ENCODE measurements around the gene LRP1.
A peak's percentile ranks its signal among the peaks of the same experiment; 100 is the strongest.

LRP1 gene

GRCh38 chr12:57135527-57136326 is 7.4 kb downstream of the LRP1 start:
- peak; percentile 22 for DNase-seq (ENCODE audit: low spot score)

GRCh38 chr12:57138526-57139272 is 10.4 kb downstream of the LRP1 start:
- peak; percentile 71 for DNase-seq (ENCODE audit: low spot score)

DNA sequence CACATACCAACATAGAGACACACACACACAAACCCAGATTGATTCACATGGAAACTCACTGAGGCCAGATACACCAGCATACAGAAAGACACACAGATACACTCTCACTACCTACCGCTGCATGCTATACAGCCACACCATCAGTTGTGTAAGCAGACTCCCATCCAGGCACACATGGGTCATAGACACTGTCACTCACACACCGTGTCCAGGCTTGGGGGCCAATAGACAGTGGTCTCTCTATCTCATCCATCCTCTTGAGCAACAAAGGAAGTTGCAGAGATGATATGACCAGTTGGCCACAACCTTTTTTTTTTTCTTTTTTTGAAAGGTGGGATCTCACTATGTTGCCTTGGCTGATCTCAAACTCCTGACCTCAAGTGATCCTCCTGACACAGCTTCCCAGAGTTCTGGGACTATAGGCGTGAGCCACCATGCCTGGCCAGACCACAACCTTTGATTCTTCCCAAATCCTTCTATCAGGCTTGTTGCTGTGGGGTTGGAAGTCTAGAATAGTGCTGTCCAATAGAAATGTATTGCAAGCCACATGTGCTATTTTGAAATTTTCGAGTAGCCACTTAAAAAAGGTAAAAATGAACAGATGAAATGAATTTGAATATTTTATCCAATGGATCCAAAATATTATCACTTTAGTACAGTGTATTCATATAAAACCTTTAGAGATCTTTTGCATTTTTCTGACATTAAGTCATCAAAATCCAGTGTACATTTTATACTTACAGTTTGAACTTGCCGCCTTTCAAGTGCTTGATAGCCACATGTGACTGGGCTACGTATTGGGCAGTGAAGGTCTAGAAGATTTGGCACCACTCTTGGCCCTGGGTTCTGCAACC is 11.7 kb downstream of the LRP1 start:
- DNase-seq (ENCODE audit: low spot score) = no peak

DNA sequence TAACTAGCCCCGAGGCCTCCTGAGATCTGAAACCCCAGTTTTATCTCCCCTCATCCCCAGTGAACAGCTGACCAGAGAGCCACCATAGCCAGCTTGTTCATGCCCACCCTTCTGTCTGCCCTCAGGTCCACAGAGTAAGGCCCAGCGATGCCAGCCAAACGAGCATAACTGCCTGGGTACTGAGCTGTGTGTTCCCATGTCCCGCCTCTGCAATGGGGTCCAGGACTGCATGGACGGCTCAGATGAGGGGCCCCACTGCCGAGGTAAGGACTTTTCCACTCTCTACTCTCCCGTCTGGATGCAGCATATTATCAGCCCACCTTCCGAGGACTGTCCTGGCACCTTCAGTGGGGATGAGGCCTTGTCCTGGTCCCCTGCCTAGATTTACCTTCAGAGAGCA is 13.0 kb downstream of the LRP1 start:
- DNase-seq (ENCODE audit: low spot score) = no peak

DNA sequence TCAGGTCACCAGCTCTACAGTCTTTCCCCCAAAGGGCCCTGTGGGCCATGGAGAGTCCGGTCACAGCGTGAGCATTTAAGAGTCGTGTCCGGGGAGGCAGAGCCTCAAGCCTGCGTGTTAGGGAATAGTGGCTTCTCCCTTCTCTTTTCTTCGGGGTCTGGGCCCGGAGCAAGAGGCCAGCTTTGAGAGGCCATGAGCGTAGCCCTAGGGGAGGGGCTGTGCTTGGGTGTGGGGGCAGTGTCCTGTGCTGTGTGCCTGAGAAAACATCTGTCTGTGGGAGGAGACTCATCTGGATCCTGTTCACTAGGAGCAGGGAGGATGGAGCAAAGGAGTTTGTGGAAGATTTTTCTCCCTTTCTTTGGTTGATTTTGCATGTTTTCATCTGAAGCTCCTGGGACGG is 13.8 kb downstream of the LRP1 start:
- no peak for DNase-seq (ENCODE audit: low spot score)

GRCh38 chr12:57142727-57143126 is 14.4 kb downstream of the LRP1 start:
- no peak for DNase-seq (ENCODE audit: low spot score)

DNA sequence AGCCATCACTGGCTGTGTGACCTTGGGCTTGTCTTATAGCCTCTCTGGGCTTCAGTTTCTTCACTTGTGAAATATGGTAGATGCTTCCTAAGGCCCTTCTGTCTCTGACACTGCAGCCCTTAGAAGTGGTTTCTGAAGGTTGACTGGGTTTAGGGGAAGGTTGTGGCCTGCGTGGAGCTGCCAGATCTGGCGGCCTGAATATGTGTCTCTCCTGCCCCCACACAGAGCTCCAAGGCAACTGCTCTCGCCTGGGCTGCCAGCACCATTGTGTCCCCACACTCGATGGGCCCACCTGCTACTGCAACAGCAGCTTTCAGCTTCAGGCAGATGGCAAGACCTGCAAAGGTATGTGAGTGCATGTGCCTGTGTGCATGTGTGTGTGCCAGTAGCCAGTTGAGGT is 15.2 kb downstream of the LRP1 start:
- no peak for DNase-seq (ENCODE audit: low spot score)

DNA sequence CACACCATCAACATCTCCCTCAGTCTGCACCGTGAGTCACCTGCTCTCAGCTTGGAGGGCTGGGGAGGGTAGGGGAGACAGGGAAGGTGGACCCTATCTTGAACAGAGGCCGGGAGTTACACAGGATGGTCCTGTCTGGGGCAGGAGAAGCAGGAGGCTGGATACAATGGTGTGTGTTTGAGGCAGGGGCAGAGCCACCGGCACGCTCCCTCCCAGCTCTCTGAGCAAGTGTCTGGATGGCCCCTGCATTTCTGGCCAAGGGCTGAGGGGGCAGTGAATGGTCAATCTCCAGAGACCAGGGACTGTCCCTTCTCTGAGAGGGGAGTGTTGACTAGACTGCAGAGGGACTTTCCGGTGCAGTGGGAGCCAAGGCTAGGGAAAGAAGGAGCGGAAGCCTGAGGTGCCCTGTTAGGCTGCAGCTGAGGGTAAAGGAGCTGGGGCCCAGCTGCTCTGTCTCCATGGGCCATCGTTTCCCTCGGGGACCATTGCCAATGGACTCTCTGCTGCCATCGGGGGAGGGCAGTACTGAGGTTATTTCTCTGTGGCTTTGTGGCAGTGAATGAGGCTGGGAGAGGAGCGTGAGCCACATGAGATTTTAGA is 17.3 kb downstream of the LRP1 start:
- no peak for DNase-seq (ENCODE audit: low spot score)

DNA sequence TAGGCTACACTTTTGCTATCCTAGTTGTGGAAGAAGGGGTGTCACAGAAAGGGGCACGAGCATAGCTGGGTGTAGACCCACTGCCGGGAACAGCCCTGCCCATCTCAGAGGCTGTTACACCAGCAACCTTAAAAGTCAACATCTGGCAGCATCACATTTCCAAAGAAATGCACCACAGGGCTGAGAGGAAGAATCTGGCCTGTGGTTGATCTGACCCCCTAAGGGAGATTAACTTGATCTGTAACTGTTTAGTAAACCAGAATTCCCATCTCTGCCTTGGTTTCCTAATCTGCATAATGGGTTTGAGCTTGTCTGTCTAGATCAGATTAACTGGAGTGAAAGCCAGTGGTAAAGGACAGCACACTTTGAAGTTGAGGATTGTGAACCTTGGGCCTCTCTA is 17.8 kb downstream of the LRP1 start:
- DNase-seq (ENCODE audit: low spot score) = no peak

- DNase-seq (ENCODE audit: low spot score) = peak; percentile 58
These were observed 19.0 kb downstream of the LRP1 start, which contains the start of gene LRP1-AS for GRCh38 chr12:57146961-57147944. TSS of gene LRP1-AS (minus strand) at chr12:57147619.

DNA sequence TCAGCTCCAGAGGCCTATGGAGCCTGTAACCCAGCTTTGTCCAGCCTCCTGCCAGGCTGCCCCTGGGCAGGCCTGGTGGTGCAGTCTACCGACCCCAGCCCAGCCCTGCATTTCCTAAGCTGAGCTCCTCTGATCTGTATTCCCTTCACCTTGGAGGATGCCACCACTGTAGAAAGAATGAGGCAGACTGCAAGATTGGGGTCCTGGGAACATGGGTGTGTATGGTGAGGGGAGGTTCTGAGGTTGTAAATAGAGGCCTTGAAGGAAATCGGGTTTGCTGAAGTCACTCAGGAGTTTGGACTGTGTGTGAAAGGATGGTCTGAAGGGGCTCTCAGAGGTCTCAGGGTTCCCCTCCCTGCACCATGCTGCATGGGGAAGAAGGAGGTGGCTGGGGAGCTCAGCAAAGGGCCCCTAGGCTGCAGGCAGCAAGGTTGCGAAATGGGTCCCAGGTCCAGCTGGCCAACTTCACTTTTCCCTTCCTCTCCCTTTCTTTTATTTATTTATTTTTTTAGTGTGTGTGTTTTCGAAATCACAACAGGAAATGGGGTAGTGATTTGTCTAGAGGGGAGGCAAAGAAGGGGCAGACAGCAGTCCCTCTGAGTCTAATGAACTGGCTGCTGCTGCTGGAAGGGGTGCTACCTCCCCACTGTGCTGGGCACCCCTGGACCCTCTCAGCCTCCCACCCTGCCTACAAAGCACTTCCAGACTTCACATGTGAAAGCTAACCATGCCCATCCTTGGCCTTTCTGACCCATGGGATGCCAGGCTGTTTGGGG is 20.4 kb downstream of the LRP1 start:
- DNase-seq (ENCODE audit: low spot score) = peak; percentile 53

DNA sequence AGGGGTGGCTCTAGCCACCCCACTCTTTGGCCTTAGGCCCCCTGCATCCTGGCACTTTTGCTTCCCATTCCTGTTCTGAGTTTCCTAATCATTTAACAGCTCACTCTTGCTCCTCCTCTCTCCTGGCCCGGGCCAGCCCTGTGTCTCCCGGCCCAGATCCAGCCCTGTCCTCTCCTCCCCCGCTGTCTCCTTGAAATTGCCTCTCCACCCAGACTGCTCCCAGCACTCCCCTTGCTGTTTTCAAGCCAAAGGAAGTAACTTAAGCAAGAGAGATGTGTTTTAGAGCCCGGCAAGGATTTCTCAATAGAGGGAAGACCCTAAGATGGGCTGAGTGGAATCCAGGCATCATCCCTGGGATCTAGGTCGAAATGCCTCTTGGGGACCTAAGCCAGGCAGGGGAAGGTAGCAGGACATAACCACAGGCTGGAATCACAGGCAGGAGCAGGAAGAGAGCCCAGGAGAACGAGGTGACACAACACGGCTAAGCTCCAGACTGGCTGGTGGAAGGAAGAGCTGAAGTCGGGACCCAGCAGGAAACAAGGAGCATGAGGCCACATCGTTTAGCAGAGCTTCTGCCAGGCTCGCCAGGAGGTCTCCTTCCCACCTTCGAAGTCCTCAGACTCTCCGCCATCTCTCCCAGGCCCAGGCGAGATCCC is 21.1 kb downstream of the LRP1 start:
- DNase-seq (ENCODE audit: low spot score) = peak; percentile 76

DNA sequence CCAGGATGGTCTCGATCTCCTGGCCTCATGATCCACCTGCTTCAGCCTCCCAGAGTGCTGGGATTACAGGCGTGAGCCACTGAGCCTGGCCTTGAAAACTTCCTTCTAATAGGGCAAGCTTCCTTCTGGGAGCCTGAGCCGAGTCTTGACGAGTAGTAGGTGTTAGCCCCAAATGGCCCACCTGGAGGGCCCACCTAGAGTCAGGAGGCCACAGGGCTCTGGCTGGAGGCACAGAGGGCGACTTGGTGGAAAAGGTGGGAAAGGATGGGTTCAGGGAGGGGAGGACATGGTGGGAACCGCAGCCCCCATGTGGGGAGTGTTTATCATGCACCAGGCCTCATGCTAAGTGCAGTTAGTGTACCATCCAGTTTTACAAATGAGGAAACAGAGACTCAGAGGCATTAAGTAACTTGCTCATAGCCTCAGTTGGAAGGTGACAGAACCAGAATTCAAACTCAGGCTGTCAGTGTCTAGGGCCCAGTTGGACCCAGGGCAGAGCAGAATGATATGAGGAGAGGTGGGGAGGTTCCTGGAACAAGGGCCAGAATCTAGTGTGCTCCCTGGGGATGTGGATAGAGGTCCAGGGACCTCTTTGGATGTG is 22.2 kb downstream of the LRP1 start:
- no peak for DNase-seq (ENCODE audit: low spot score)

GRCh38 chr12:57151741-57152630 is 23.7 kb downstream of the LRP1 start:
- peak; percentile 78 for DNase-seq (ENCODE audit: low spot score)

- DNase-seq (ENCODE audit: low spot score) = peak; percentile 65
These were observed 24.4 kb downstream of the LRP1 start for GRCh38 chr12:57152639-57153038.

DNA sequence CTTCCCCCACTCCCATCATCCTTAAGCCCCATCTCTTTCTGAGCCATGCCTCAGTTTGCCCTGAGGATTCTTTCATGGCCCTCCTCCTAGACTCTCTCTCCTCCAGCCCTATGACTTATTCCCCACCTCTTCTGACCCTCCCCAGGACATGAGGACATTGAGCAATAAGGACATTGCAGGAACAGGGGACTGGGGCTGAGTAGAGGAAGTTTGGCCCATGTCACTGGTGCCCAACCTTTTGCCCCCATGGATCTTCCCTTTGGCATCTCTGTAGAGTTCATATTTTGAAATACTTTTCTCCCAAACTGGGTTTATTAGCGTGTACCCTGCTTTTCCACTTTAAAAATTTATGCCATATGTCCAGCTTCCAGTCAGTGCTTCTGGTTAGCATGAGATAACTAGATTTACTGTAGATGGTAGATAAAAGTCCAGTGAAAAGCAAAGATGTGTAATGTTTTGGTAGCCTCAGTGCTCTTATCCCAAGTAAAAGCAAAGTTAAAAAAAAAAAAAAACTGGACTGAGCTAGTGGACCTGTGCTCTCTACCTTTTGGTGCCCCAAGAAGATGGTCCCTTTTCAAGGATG is 25.2 kb downstream of the LRP1 start:
- DNase-seq (ENCODE audit: low spot score) = no peak

DNA sequence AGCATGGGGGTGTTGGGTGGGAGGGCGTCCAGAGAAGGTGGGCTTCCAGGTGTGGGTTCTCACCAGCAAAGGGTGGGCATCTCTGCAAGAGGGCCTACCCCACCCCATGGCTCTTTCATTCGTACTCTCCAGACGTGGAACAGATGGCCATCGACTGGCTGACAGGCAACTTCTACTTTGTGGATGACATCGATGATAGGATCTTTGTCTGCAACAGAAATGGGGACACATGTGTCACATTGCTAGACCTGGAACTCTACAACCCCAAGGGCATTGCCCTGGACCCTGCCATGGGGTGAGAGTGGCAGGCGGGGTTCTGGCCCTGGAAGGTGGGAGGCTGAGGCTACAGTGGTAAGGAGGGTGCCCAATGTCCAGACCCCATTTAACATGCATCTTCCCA is 25.8 kb downstream of the LRP1 start:
- no peak for DNase-seq (ENCODE audit: low spot score)
